VCaP (cell line): ENCODE measurements around the gene VOPP1.

ENCODE experiments used
- H3K27ac ChIP-seq: fragments of 450-650 bp; 2 replicates; pipeline ENCODE4 v1.5.1; 2017
- CTCF ChIP-seq: fragments of 450-650 bp; conservative IDR thresholded peaks from 2 replicates; pipeline ENCODE4 v1.5.1; 2017; ENCODE audit warnings: mild to moderate bottlenecking, moderate library complexity

Gene VOPP1

GRCh38 chr7:55423891-55424290 lies 148.4 kb downstream of the VOPP1 start:
- no peak for TF ChIP-seq CTCF
- H3K27ac ChIP-seq = no peak overlapping the region

GRCh38 chr7:55423277-55423711 lies 149.0 kb downstream of the VOPP1 start:
- no peak for TF ChIP-seq CTCF
- H3K27ac ChIP-seq = no peak overlapping the region; the same call in 1 of the 2 replicates
